ENCODE data around the gene PNPLA7.
"Not testable (repeated sequence)": the region's sequence is repeated elsewhere in the genome, so short reads cannot be mapped to it uniquely, and the experiment has no call there.

PNPLA7 gene

GRCh38 chr9:137524161-137524980 is 25.8 kb downstream of the PNPLA7 start:
- no peak for DNase-seq (ENCODE audit: low read depth)
- TF ChIP-seq CTCF (conservative IDR thresholded peaks at IDR 0.05; ENCODE audit: low read depth, low read length): no peak
- H3K4me3 ChIP-seq (ENCODE audit: low read length): no peak overlapping the region

- no peak for DNase-seq (ENCODE audit: low read depth)
- no peak overlapping the region for H3K4me3 ChIP-seq (ENCODE audit: low read length)
- TF ChIP-seq CTCF (conservative IDR thresholded peaks at IDR 0.05; ENCODE audit: low read depth, low read length): no peak
These were observed 27.3 kb downstream of the PNPLA7 start for GRCh38 chr9:137522746-137523455.

- DNase-seq (ENCODE audit: low read depth): no peak
- no peak for TF ChIP-seq CTCF (conservative IDR thresholded peaks at IDR 0.05; ENCODE audit: low read depth, low read length)
- no peak overlapping the region for H3K4me3 ChIP-seq (ENCODE audit: low read length)
These were observed 28.7 kb downstream of the PNPLA7 start for GRCh38 chr9:137521405-137521985.

GRCh38 chr9:137520614-137521404 is 29.4 kb downstream of the PNPLA7 start:
- DNase-seq (ENCODE audit: low read depth): no peak
- no peak for TF ChIP-seq CTCF (conservative IDR thresholded peaks at IDR 0.05; ENCODE audit: low read depth, low read length)
- no peak overlapping the region for H3K4me3 ChIP-seq (ENCODE audit: low read length)

GRCh38 chr9:137519553-137519952 is 30.6 kb downstream of the PNPLA7 start:
- DNase-seq (ENCODE audit: low read depth): no peak
- H3K4me3 ChIP-seq (ENCODE audit: low read length): no peak overlapping the region

GRCh38 chr9:137518661-137519459 is 31.3 kb downstream of the PNPLA7 start:
- H3K4me3 ChIP-seq (ENCODE audit: low read length); DNase-seq (ENCODE audit: low read depth): not testable (repeated sequence)

More at GRCh38 chr9:137519553-137519952, 30.6 kb downstream of the PNPLA7 start:
- TF ChIP-seq CTCF (conservative IDR thresholded peaks at IDR 0.05; ENCODE audit: low read depth, low read length): no peak
